K562 (cell line): ENCODE data around the gene TMEM260. TPM values are rescaled to one million over a fixed set of nuclear protein-coding genes. Genes with fewer than 3 reads are reported as not detected.

Experiments used
- ARID1B ChIP-seq: fragments of 450-650 bp; IDR thresholded peaks from 2 replicates; pipeline ENCODE4 v1.6.1; 2016; ENCODE audit warnings: antibody characterized with exemption, mild to moderate bottlenecking, inconsistent platforms
- BACH1 ChIP-seq: fragments of 200-800 bp; sonication (Bioruptor generic); IDR thresholded peaks from 2 replicates; pipeline ENCODE4 v1.6.1; 2016; ENCODE audit warnings: missing genetic modification characterization, missing compliant biosample characterization
- BMI1 ChIP-seq: fragments of 150-350 bp; IDR thresholded peaks from 2 replicates; pipeline ENCODE4 v1.6.1; 2014; ENCODE audit warnings: low read length
- CHCHD3 ChIP-seq: fragments of 250-450 bp; sonication (Bioruptor Pico); IDR thresholded peaks from 2 replicates; pipeline ENCODE4 v2.1.2; 2022; ENCODE audit warnings: mild to moderate bottlenecking
- FIP1L1 ChIP-seq: fragments of 200-400 bp; formaldehyde crosslinking; IDR thresholded peaks from 2 replicates; pipeline ENCODE4 v1.6.1; 2018; ENCODE audit warnings: mild to moderate bottlenecking, low read depth, low read length; ENCODE audit not compliant: poor library complexity, severe bottlenecking
- FOSL1 ChIP-seq: fragments of 200-800 bp; sonication (Bioruptor generic); conservative IDR thresholded peaks from 2 replicates; pipeline ENCODE4 v1.6.1; 2016; ENCODE audit warnings: missing genetic modification characterization, missing compliant biosample characterization
- HMG20A ChIP-seq: fragments of 450-650 bp; formaldehyde crosslinking; conservative IDR thresholded peaks from 2 replicates; pipeline ENCODE4 v1.4.0; 2020; ENCODE audit warnings: mild to moderate bottlenecking, mixed read lengths
- MAZ ChIP-seq, 2 experiments: fragments of 450-650 bp in 1 of 2; sonication (generic) in 1 of 2; formaldehyde crosslinking; IDR thresholded peaks in 1 of 2; conservative IDR thresholded peaks in 1 of 2; 2 replicates each; pipeline versions ENCODE4 v1.4.0 to v1.5.0; 2020; ENCODE audit warnings: mild to moderate bottlenecking in 1 of 2, missing genetic modification reagents in 1 of 2
- MBD1 ChIP-seq: fragments of 250-450 bp; sonication (Bioruptor Pico); IDR thresholded peaks from 2 replicates; pipeline ENCODE4 v1.8.0; 2022; ENCODE audit warnings: inconsistent platforms
- MED1 ChIP-seq: sonication (generic); formaldehyde crosslinking; IDR thresholded peaks from 2 replicates; pipeline ENCODE4 v1.8.1; 2023; ENCODE audit warnings: missing genetic modification reagents, borderline replicate concordance
- NEUROD1 ChIP-seq: fragments of 150-350 bp; IDR thresholded peaks from 2 replicates; pipeline ENCODE4 v1.6.1; 2014; ENCODE audit warnings: borderline replicate concordance, low read length, low read depth; ENCODE audit not compliant: partially characterized antibody
- PML ChIP-seq: IDR thresholded peaks from 2 replicates; pipeline ENCODE4 v1.6.1; 2012; ENCODE audit warnings: low read length, inconsistent platforms
- POLR2A ChIP-seq: fragments of 450-650 bp; conservative IDR thresholded peaks from 2 replicates; pipeline ENCODE4 v1.6.1; 2016
- RAD21 ChIP-seq, 2 experiments: fragments of 250-450 bp in 1 of 2; fragments of 450-650 bp in 1 of 2; sonication (Bioruptor Pico) in 1 of 2; formaldehyde crosslinking in 1 of 2; IDR thresholded peaks in 1 of 2; conservative IDR thresholded peaks in 1 of 2; 2 replicates each; pipeline versions ENCODE4 v1.4.0 to v1.8.0; 2020 to 2022; ENCODE audit warnings: mild to moderate bottlenecking in 2 of 2, moderate library complexity in 1 of 2
- SAFB2 ChIP-seq: fragments of 200-400 bp; formaldehyde crosslinking; IDR thresholded peaks from 2 replicates; pipeline ENCODE4 v1.6.1; 2018; ENCODE audit warnings: borderline replicate concordance, low read length, low read depth, moderate library complexity; ENCODE audit not compliant: severe bottlenecking
- SMC3 ChIP-seq: conservative IDR thresholded peaks from 2 replicates; pipeline ENCODE4 v1.6.1; 2011; ENCODE audit warnings: low read depth, low read length, improper control_type of control experiment; ENCODE audit not compliant: insufficient read depth
- TSC22D4 ChIP-seq: fragments of 450-650 bp; IDR thresholded peaks from 2 replicates; pipeline ENCODE4 v1.6.1; 2016; ENCODE audit warnings: missing genetic modification characterization, missing biosample characterization, control low read depth
- ZKSCAN8 ChIP-seq: fragments of 200-800 bp; sonication (Bioruptor generic); IDR thresholded peaks from 2 replicates; pipeline ENCODE4 v1.6.1; 2016; ENCODE audit warnings: missing genetic modification characterization, missing compliant biosample characterization
- ZNF232 ChIP-seq: sonication (generic); formaldehyde crosslinking; IDR thresholded peaks from 2 replicates; pipeline ENCODE4 v1.8.0; 2022; ENCODE audit warnings: mild to moderate bottlenecking, missing genetic modification reagents
- ZNF239 ChIP-seq: fragments of 250-450 bp; sonication (Bioruptor Pico); IDR thresholded peaks from 2 replicates; pipeline ENCODE4 v1.4.0; 2020; ENCODE audit warnings: mild to moderate bottlenecking
- ZNF282 ChIP-seq: sonication (generic); formaldehyde crosslinking; IDR thresholded peaks from 2 replicates; pipeline ENCODE4 v1.8.1; 2023; ENCODE audit warnings: missing genetic modification reagents
- ZNF354B ChIP-seq: fragments of 250-450 bp; sonication (Bioruptor Pico); IDR thresholded peaks from 2 replicates; pipeline ENCODE4 v1.4.0; 2020
- ZNF609 ChIP-seq: sonication (generic); formaldehyde crosslinking; IDR thresholded peaks from 2 replicates; pipeline ENCODE4 v1.8.1; 2023; ENCODE audit warnings: missing genetic modification reagents, mild to moderate bottlenecking, borderline replicate concordance
- polyA plus RNA-seq, 8 experiments: library from polyadenylated mRNA; depleted of rRNA in 4 of 8; stranded (reverse) in 5 of 8; unstranded in 3 of 8; fragments of >200 nt; fragmentation: Nextera tagmentation in 2 of 8; fragmentation: Illumina TruSeq in 1 of 8; extraction: Ambion mirVana in 2 of 8; extraction: Trizol in 1 of 8; gene quantifications; 2 replicates each; pipeline versions ENCODE4 v1.2.1 to v1.2.3, GENCODE V29; 2011 to 2014; ENCODE audit warnings: inconsistent platforms in 1 of 8, missing spikeins in 1 of 8
- total RNA-seq, 7 experiments: library from RNA; depleted of rRNA in 6 of 7; stranded (reverse); fragments of >200 nt in 6 of 7; fragmentation: Illumina TruSeq in 2 of 7; extraction: Trizol in 2 of 7; gene quantifications; 2 replicates each; pipeline versions ENCODE4 v1.2.1 to v1.2.3, GENCODE V29; 2011 to 2021; ENCODE audit warnings: low replicate concordance in 1 of 7

The TMEM260 gene
- total and polyA plus RNA-seq, 9 of the 15 experiments (the other 6 are each of a cell fraction or from before 2014, with no cell fraction given) = 2.2 to 9.4 (median 6.0) TPM

GRCh38 chr14:56659964-56660551 is 80.5 kb downstream of the TMEM260 start (continued):
- no peak for TF ChIP-seq NEUROD1
- peak; percentile 56 for TF ChIP-seq SMC3
- no peak for TF ChIP-seq SAFB2
- TF ChIP-seq ZNF354B (CRISPR knock-in tag) = no peak
- no peak for TF ChIP-seq HMG20A (CRISPR knock-in tag)
- no peak for TF ChIP-seq CHCHD3 (CRISPR knock-in tag)
- TF ChIP-seq POLR2A = no peak
- TF ChIP-seq MBD1 (CRISPR knock-in tag) = no peak
- no peak for TF ChIP-seq ZNF609 (CRISPR knock-in tag)
- TF ChIP-seq BACH1 (tag) = no peak
- TF ChIP-seq FIP1L1 = no peak
- no peak for TF ChIP-seq ZNF282
- peak; percentile 69 to 87 for TF ChIP-seq RAD21 (CRISPR knock-in tag; conservative IDR thresholded peaks at IDR 0.05 in 1 of 2, IDR thresholded peaks at IDR 0.05 in 1 of 2)
- no peak for TF ChIP-seq ARID1B
- TF ChIP-seq PML = no peak
- 0 out of 4 replicates have a peak, but pooled peaks of 1 of the 2 experiments have one; percentile 19 for TF ChIP-seq MAZ (CRISPR knock-in tag; conservative IDR thresholded peaks at IDR 0.05 in 1 of 2, IDR thresholded peaks at IDR 0.05 in 1 of 2)
- TF ChIP-seq FOSL1 (tag) = no peak
- TF ChIP-seq MED1 = no peak
- no peak for TF ChIP-seq ZNF232 (CRISPR knock-in tag)
- no peak for TF ChIP-seq TSC22D4 (tag)
- TF ChIP-seq BMI1 = no peak
- no peak for TF ChIP-seq ZNF239 (CRISPR knock-in tag)
- TF ChIP-seq ZKSCAN8 (CRISPR knock-in tag) = no peak
